Endothelial cell (in vitro differentiated cells): Measurements from ENCODE around the gene IGLL1. TPM values are rescaled to one million over a fixed set of nuclear protein-coding genes. Genes with fewer than 3 reads are reported as not detected.
"Not testable (repeated sequence)": the region's sequence is repeated elsewhere in the genome, so short reads cannot be mapped to it uniquely, and the experiment has no call there.

Source experiments
- DNase-seq: peaks from one replicate; pipeline ENCODE4 v3.0.0; 2021; ENCODE audit warnings: low spot score
- H3K27ac Mint-ChIP-seq: one replicate; pipeline ENCODE4 v1.8.0; 2021; ENCODE audit warnings: mixed read lengths, inconsistent platforms; ENCODE audit not compliant: unreplicated experiment
- H3K27me3 Mint-ChIP-seq: one replicate; pipeline ENCODE4 v1.8.0; 2021; ENCODE audit warnings: mild to moderate bottlenecking, moderate library complexity, mixed read lengths, inconsistent platforms; ENCODE audit not compliant: unreplicated experiment
- H3K36me3 Mint-ChIP-seq: one replicate; pipeline ENCODE4 v1.8.0; 2021; ENCODE audit warnings: mild to moderate bottlenecking, low read depth, mixed read lengths, inconsistent platforms; ENCODE audit not compliant: unreplicated experiment
- H3K4me1 Mint-ChIP-seq: one replicate; pipeline ENCODE4 v1.8.0; 2021; ENCODE audit warnings: mild to moderate bottlenecking, mixed read lengths, inconsistent platforms; ENCODE audit not compliant: unreplicated experiment
- H3K4me3 Mint-ChIP-seq: one replicate; pipeline ENCODE4 v1.8.0; 2021; ENCODE audit warnings: mild to moderate bottlenecking, mixed read lengths, inconsistent platforms; ENCODE audit not compliant: unreplicated experiment
- H3K9me3 Mint-ChIP-seq: one replicate; pipeline ENCODE4 v1.8.0; 2021; ENCODE audit warnings: mixed read lengths, inconsistent platforms; ENCODE audit not compliant: unreplicated experiment
- CTCF ChIP-seq: fragments of 200-600 bp; sonication (generic); IDR thresholded peaks from one replicate; pipeline ENCODE4 v1.5.0; 2021; ENCODE audit warnings: antibody characterized with exemption; ENCODE audit not compliant: unreplicated experiment
- total RNA-seq: library from RNA; stranded (reverse); fragmentation: NEBNext Ultra II Directional; extraction: Animal tissue kit (Norgen Biotek cat#: 25700); gene quantifications from one replicate; pipeline ENCODE4 v1.2.1, GENCODE V29; 2021; ENCODE audit not compliant: unreplicated experiment

IGLL1 gene
- total RNA-seq, 1 donor from 2014 or later, result not detected

DNA sequence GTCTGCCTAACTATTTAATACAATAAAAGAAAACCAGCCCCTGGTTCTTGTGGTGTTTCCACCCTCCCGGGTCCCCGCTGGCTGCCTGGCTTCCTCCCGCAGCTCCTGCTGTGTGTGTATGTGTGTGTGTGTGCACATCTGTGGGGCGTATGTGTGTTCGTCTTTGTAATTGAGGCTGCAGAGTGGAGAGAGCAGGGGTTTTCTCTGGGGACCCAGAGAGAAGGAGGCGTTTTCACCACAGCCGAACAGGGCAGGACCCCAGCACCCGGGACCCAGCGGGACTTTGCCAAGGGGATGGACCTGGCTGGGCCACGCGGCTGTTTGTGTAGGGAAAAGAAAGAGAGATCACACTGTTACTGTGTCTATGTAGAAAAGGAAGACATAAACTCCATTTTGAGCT, 42.7 kb downstream of the IGLL1 start:
- H3K36me3 Mint-ChIP-seq, result no peaks in the 10 kb centered on the region
- no peak for TF ChIP-seq CTCF
- H3K4me1 Mint-ChIP-seq, result peaks cover 60% of the 10 kb centered on the region
- no peaks in the 10 kb centered on the region for H3K9me3 Mint-ChIP-seq
- DNase-seq, result no peak
- H3K4me3 Mint-ChIP-seq, result peak overlapping the region; percentile 90
- H3K27me3 Mint-ChIP-seq, result peaks cover 6% of the 10 kb centered on the region
- peak overlapping the region; percentile 85 for H3K27ac Mint-ChIP-seq

- H3K36me3 Mint-ChIP-seq, result no peaks in the 10 kb centered on the region
- H3K4me1 Mint-ChIP-seq, result peaks cover 62% of the 10 kb centered on the region
- H3K9me3 Mint-ChIP-seq, result no peaks in the 10 kb centered on the region
- no peak for DNase-seq
- TF ChIP-seq CTCF, result no peak
- H3K27ac Mint-ChIP-seq, result peak overlapping the region; percentile 87
- peak overlapping the region; percentile 90 for H3K4me3 Mint-ChIP-seq
- H3K27me3 Mint-ChIP-seq, result peaks cover 8% of the 10 kb centered on the region
These were observed 43.2 kb downstream of the IGLL1 start for GRCh38 chr22:23536821-23537345.

- not testable (repeated sequence) for DNase-seq, H3K27me3 Mint-ChIP-seq, H3K36me3 Mint-ChIP-seq, H3K9me3 Mint-ChIP-seq
- peaks cover 67% of the 10 kb centered on the region for H3K4me1 Mint-ChIP-seq
- peak overlapping the region; percentile 90 for H3K4me3 Mint-ChIP-seq
- peak overlapping the region; percentile 88 for H3K27ac Mint-ChIP-seq
These were observed 44.1 kb downstream of the IGLL1 start for GRCh38 chr22:23535790-23536661.

DNA sequence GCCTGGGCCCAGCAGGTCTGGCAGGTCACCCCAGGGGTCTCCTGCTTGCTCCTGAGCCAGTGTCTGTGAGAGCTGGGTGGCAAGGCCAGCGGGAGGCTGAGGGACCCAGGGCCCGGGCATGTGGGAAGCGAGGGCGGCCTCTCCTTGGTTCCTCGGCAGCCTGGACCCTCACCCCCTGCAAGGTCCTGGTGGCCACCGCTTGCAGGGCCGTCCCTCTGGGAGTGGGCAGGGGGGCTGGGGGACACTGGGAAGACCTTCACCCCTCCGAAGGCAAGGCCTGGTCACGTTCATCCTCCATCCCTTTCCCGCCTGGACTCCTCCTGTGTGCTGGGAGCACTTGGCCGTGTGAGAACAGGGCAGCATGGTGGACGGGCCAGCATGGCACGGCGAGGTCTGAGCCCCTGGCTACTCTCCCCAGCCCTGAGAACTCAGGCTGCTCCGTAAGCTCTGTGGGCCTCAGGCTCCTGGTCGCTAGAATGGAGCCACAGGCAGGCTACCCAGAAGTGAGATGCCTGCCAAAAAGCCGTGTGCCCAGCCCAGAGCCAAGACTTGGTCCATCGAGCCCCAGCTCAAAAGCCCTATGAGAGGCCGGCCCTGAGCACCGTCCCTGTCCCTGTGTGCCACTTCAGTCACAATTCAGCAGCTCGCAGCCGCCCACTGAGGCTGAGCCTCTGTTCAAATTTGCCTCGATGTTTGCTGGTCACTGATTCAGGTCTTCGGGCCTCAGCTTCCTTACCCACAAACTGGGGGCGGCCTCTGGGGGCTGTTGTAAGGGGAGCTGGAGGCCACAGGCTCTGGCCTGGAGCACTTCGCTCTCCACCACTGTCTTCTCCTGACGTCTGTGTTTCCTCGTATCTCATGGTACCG, 45.0 kb downstream of the IGLL1 start:
- no peaks in the 10 kb centered on the region for H3K36me3 Mint-ChIP-seq

More for the DNA sequence above, 45.0 kb downstream of the IGLL1 start:
- TF ChIP-seq CTCF, result no peak
- Mint-ChIP-seq H3K4me1 (peaks cover 67% of the 10 kb centered on the region), H3K27me3 (peaks cover 9% of the 10 kb centered on the region), H3K9me3 (no peaks in the 10 kb centered on the region), H3K27ac (peak overlapping the region; percentile 88), H3K4me3 (no peak overlapping the region)
- no peak for DNase-seq
